Subcutaneous abdominal adipose tissue (tissue), 5 donors: Measurements from ENCODE around the gene ADAM15.

Experiments
- H3K27ac ChIP-seq: one replicate; pipeline ENCODE4 v1.7.0; 2013; ENCODE audit warnings: low read depth, mild to moderate bottlenecking, inconsistent platforms, low read length, moderate library complexity
- H3K27me3 ChIP-seq, 5 donors: one replicate each; pipeline ENCODE4 v1.7.0; 2013; ENCODE audit warnings: low read length in 5 of 5, inconsistent platforms in 1 of 5; ENCODE audit not compliant: control insufficient read depth in 5 of 5, insufficient read depth in 4 of 5
- H3K36me3 ChIP-seq, 5 donors: one replicate each; pipeline ENCODE4 v1.7.0; 2013; ENCODE audit warnings: low read length in 5 of 5; ENCODE audit not compliant: control insufficient read depth in 5 of 5, insufficient read depth in 5 of 5
- H3K4me1 ChIP-seq, 5 donors: one replicate each; pipeline ENCODE4 v1.7.0; 2013; ENCODE audit warnings: low read length in 5 of 5, mild to moderate bottlenecking in 3 of 5, moderate library complexity in 1 of 5; ENCODE audit not compliant: control insufficient read depth in 5 of 5, insufficient read depth in 5 of 5
- H3K4me3 ChIP-seq, 5 donors: one replicate each; pipeline ENCODE4 v1.7.0; 2013; ENCODE audit warnings: low read length in 5 of 5, low read depth in 1 of 5
- H3K9ac ChIP-seq, 5 donors: one replicate each; pipeline ENCODE4 v1.7.0; 2013; ENCODE audit warnings: low read length in 5 of 5, mild to moderate bottlenecking in 4 of 5, moderate library complexity in 3 of 5
- H3K9me3 ChIP-seq, 5 donors: one replicate each; pipeline ENCODE4 v1.7.0; 2013; ENCODE audit warnings: low read length in 5 of 5; ENCODE audit not compliant: control insufficient read depth in 5 of 5
- donor health status: healthy.
- donor health status: healthy.
- donor health status: healthy.
- donor health status: healthy.
- donor health status: healthy.

Gene ADAM15

DNA sequence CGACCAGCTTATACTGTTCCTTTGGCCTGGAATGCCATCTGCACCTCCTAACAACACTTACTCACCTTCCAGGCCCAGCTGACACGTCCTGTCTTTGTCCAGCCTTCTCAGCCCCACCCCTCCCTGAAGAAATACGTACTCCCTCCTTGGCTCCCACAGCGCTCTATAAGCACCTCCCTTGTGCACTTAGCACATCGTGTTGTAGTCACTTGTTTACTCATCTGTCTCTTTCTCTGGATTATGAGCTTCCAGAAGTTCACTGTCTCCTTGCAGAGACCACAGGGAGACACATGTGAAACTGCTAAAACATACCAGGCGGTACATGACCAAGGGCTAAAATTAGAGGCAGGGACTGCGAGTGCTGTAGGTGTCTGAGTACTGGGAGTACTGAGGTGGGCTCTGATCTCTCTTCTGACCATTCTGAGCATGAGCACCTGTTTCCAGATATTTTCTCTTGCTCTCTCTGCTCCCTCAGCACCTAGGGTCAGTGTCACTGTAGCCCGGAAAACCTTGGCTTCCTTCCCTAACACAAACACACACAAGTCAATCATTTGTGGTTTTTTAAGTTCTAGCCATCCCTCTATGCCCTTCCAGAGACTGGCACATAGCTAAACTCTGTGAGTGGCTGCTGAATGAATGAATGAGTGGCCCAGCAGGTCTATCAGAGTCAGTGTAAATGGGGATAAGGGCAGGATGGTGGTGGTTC lies 12.4 kb upstream of the ADAM15 start:
- H3K27me3 ChIP-seq, result no peaks in the 10 kb centered on the region
- peaks cover 0 to 23% (median 18%) of the 10 kb centered on the region in 5 donors for H3K4me1 ChIP-seq
- no peak overlapping the region for H3K4me3 ChIP-seq
- H3K27ac ChIP-seq, result no peak overlapping the region
- H3K9ac ChIP-seq, result no peak overlapping the region
- H3K9me3 ChIP-seq, result no peaks in the 10 kb centered on the region
- no peaks in the 10 kb centered on the region for H3K36me3 ChIP-seq

DNA sequence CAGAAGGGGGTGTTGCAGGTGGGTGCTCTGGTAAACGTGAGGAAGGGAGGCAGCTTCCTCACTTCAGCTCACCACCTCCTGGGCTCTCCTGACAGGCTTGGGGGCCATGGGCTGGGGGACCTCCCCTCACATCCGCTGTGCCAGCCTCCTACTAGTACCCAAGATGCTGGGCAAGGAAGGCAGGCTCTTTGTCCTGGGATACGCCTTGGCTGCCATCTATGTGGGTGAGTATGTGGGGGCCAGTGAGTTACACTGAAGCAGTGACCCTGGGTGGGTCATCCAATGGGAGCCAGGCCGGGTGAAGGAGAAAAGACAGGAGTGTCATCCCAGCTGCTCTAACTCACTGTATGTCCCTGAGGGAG lies 11.8 kb upstream of the ADAM15 start:
- no peaks in the 10 kb centered on the region for H3K27me3 ChIP-seq
- H3K27ac ChIP-seq, result no peak overlapping the region
- H3K4me1 ChIP-seq, result peaks cover 0 to 23% (median 18%) of the 10 kb centered on the region in 5 donors
- H3K36me3 ChIP-seq, result no peaks in the 10 kb centered on the region
- no peak overlapping the region for H3K9ac ChIP-seq
- no peak overlapping the region for H3K4me3 ChIP-seq
- no peaks in the 10 kb centered on the region for H3K9me3 ChIP-seq

DNA sequence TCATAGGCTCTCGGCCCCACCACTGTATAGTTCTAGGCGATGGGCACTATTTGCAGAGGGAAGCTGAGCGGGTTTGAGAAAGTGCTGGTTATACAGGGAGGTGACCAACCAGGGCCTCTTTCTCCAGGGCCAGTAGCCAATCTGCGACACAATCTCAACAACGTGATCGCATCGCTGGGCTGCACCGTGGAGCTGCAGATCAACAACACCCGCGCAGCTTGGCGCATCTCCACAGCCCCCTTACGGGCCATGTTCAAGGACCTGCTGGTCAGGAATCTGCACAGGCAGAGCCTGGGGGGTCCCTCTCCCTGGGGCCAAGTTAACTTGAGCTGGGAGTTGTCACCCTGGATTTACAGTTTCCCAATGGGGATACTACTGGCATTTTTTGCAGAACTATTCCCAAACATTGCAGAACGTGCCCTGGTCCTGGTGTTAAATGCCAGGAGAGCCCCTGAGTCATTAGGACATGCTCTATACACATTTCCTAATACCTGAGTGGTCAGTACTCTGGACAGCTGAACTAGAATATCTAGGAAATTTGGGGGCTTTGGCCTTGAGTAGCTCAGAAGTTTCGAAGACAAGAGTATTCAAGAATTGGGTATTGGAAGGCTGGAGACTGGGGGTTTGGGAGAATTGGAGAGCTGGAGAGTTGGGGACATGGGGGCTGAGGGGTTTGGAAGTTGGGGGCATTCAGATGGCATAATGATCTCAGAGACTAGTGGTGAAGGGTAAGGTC lies 10.6 kb upstream of the ADAM15 start:
- Histone ChIP-seq H3K4me1 (peaks cover 5 to 34% (median 28%) of the 10 kb centered on the region in 5 donors), H3K27ac (no peak overlapping the region), H3K36me3 (no peaks in the 10 kb centered on the region), H3K9ac (no peak overlapping the region), H3K4me3 (no peak overlapping the region), H3K27me3 (no peaks in the 10 kb centered on the region), H3K9me3 (no peaks in the 10 kb centered on the region)

DNA sequence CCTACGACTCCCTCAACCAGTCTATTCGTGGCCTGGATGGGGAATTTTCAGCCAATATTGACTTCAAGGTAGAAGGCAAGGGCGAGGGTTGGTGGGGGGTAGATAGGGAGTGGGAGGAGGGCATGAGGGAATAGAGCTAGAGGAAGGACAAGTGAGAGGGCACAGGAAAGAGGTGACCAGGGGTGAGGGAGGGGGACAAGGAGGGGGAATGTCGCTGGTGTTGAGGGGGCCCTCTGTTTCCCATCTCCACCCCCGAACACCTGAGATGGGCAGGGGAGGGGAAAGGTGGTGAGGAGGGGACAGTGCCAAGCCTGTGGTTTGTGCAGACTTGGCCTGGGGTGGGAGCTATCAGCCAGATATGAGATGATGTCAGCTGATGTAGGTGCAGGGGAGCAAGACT lies 8.3 kb upstream of the ADAM15 start:
- Histone ChIP-seq H3K9ac (no peak overlapping the region), H3K27ac (no peak overlapping the region), H3K4me3 (no peak overlapping the region), H3K9me3 (no peaks in the 10 kb centered on the region), H3K27me3 (no peaks in the 10 kb centered on the region), H3K4me1 (peaks cover 5 to 20% (median 17%) of the 10 kb centered on the region in 5 donors), H3K36me3 (no peaks in the 10 kb centered on the region)

DNA sequence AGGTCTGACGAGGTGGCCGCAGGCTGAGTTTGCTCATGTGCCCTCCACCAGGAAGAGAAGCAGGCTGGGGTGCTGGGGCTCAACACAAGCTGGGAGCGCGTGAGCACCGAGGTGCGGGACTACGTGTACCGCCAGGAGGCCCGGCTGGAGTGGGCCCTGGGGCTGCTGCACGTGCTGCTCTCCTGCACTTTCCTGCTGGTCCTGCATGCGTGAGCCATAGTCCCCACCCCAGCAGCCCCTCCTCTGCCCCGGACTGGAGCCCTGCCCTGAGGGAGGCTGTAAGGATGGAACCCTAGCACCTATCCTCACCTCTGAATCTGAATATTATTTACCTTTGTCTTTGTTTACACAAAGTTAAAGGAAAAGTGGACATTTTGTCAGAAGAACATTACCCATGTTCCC lies 7.8 kb upstream of the ADAM15 start:
- Histone ChIP-seq H3K9me3 (no peaks in the 10 kb centered on the region), H3K9ac (no peak overlapping the region), H3K36me3 (no peaks in the 10 kb centered on the region), H3K27ac (no peak overlapping the region), H3K4me3 (no peak overlapping the region), H3K27me3 (no peaks in the 10 kb centered on the region), H3K4me1 (peaks cover 5 to 19% (median 17%) of the 10 kb centered on the region in 5 donors)

DNA sequence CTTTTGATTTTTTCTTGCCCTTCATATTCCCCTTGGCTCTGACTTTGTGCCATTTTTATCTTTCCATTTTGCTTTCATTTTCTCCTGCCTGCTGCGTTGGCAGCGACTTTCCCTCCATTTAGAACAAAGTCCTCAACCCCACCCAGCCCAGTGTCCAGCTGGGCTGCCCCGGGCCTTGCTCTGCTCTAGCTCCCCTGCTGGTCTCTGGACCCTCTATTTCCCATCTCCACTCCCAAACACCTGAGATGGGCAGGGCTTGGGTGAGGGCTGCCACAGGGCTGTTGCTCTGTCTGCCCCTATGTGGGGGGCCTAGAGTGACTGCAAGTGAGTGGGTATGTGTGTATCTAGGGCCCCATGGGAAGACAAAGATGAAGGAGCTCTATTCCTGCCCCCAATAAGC lies 7.3 kb upstream of the ADAM15 start:
- Histone ChIP-seq H3K27me3 (no peaks in the 10 kb centered on the region), H3K36me3 (no peaks in the 10 kb centered on the region), H3K4me3 (no peak overlapping the region), H3K9ac (no peak overlapping the region), H3K9me3 (no peaks in the 10 kb centered on the region), H3K4me1 (peaks cover 5 to 19% (median 14%) of the 10 kb centered on the region in 5 donors), H3K27ac (no peak overlapping the region)

DNA sequence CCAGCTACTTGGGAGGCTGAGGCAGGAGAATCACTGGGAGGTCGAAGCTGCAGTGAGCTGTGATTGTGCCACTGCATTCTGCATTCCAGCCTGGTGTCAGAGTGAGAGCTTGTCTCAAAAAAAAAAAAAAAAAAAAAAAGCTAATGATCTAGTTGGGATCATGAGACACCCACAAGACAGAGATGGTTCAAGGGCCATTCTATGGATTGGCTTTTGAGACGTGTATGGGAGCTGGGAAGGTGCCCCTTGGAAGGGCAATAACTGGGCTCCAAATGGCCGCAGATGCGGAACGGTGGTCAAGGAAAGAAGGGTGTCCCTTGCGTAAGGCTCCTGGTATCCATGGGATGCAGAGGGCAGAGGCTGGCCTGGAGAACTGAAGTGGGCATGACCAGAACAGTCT lies 6.8 kb upstream of the ADAM15 start:
- H3K9ac ChIP-seq, result peak overlapping the region in 1 of 5 donors; percentile 11
- H3K27me3 ChIP-seq, result no peaks in the 10 kb centered on the region
- H3K36me3 ChIP-seq, result no peaks in the 10 kb centered on the region
- H3K4me3 ChIP-seq, result no peak overlapping the region
- no peaks in the 10 kb centered on the region for H3K9me3 ChIP-seq
- H3K27ac ChIP-seq, result no peak overlapping the region
- peaks cover 5 to 19% (median 10%) of the 10 kb centered on the region in 5 donors for H3K4me1 ChIP-seq

DNA sequence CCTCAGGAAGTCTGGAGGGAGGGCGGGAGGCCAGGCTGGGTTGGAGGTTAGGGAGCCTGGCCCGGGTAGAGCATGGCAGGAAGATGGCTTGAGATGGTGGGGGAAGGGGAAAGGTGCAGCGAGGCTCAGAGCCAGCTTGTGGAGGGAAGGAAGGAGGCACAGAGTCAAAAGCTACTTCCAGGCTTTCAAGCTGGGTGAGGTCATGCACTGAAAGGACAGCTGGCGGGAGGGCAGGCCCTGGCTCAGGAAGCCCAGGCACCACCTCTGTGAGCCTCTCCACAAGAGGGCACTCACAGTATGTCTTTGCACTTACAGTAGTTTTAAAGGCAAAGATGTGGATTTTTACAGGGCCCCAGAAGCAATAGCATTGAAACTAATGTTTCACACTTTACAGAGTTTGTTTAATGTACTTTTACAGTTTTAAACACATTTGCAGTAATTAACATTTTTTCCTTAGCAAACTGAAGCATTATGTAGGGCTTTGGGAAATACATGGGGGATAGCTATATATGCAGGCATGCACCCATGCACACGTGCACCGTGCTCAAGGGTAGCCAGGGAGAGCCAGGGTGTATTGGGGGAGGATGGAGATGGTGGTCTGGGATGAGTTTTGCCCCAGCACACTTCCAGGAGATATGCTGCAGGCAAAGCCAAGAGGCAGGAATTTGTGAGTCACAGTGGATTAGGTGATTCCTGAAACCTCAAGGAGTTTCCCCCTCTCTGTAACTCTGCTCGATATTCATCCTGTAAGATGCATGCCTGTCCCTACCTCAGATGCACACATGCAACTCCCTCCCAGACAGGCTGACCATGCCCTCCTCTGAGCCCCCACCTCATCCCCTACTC lies 6.1 kb upstream of the ADAM15 start:
- peaks cover 10 to 26% (median 16%) of the 10 kb centered on the region in 5 donors for H3K4me1 ChIP-seq

DNA sequence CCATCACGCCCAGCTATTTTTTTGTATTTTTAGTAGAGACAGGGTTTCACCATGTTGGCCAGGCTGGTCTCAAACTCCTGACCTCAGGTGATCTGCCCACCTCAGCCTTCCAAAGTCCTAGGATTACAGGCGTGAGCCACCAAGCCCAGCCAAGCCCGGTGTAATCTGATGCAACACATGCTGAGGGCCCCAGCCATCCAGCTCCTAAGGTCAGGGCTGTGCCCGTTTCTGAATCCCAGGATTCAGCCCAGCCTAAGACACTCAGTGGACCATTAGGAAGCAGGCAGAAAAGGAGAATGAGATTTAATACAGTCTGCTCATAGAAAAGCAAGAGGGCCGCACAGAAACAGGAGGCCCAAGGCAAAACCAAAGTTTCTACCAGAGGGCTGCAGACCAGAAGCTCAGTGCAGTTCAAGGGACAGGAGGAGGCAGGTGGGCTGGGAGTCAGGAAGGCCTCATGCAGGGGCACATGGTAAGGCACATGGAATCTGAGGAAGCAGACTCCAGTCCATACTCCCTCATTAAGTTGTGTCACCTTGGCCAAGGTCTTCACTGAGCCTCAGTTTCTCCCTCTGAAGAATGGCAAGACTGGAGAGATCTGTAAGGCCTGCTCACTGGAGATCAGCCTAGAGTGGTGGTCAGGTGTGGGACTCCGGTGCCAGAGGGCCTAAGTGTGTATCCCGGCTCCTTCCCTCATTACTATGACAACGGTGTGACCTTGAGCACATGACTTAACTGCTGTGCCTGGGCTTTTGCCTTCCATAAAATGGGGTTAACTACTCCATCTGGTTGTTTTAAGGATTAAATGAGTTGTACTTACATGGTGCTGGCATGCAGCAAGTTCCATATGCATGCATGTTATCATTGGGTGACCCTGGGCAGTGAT lies 2.4 kb upstream of the ADAM15 start:
- no peak overlapping the region for H3K27ac ChIP-seq
- H3K4me1 ChIP-seq, result peaks cover 19 to 57% (median 49%) of the 10 kb centered on the region in 5 donors
- H3K9me3 ChIP-seq, result no peaks in the 10 kb centered on the region
- peaks cover 0 to 4% (median under 1%) of the 10 kb centered on the region in 5 donors for H3K36me3 ChIP-seq
- H3K27me3 ChIP-seq, result no peaks in the 10 kb centered on the region
- H3K9ac ChIP-seq, result peak overlapping the region in 1 of 5 donors; percentile 21
- no peak overlapping the region for H3K4me3 ChIP-seq

More for the DNA sequence above, 6.1 kb upstream of the ADAM15 start:
- H3K9me3 ChIP-seq, result no peaks in the 10 kb centered on the region
- H3K27me3 ChIP-seq, result no peaks in the 10 kb centered on the region
- no peak overlapping the region for H3K27ac ChIP-seq
- no peak overlapping the region for H3K4me3 ChIP-seq
- no peaks in the 10 kb centered on the region for H3K36me3 ChIP-seq
- H3K9ac ChIP-seq, result peak overlapping the region in 1 of 5 donors; percentile 11
